Measurements from ENCODE around the gene SIN3A. TPM values are rescaled to one million over a fixed set of nuclear protein-coding genes. Genes with fewer than 3 reads are reported as not detected.

SIN3A gene
- total RNA-seq, 2 experiments from 2014 or later = 87.4 to 92.0 TPM

- DNase-seq (no peak), ATAC-seq (no peak)
- CTCF ChIA-PET = no interaction called here
- H3K9me3 Mint-ChIP-seq (ENCODE audit: low read depth) = no peaks in the 10 kb centered on the region
- peaks cover 2% of the 10 kb centered on the region for H3K27me3 Mint-ChIP-seq
- no peak overlapping the region for H3K4me3 Mint-ChIP-seq
- intact Hi-C loops (cut with DNase I, micrococcal nuclease) = no loop called here
- POLR2A ChIA-PET = no interaction called here
- H3K4me1 Mint-ChIP-seq = no peaks in the 10 kb centered on the region
- H3K27ac Mint-ChIP-seq = no peak overlapping the region
- no peaks in the 10 kb centered on the region for H3K36me3 Mint-ChIP-seq (ENCODE audit: low read depth)
Measured at GRCh38 chr15:75329571-75329970, 121.9 kb downstream of the SIN3A start.

GRCh38 chr15:75328493-75329314 lies 122.8 kb downstream of the SIN3A start:
- no peaks in the 10 kb centered on the region for H3K36me3 Mint-ChIP-seq (ENCODE audit: low read depth)
- ATAC-seq (no peak), DNase-seq (no peak)
- no peaks in the 10 kb centered on the region for H3K4me1 Mint-ChIP-seq
- ChIA-PET CTCF (no interaction called here), POLR2A (no interaction called here)
- intact Hi-C loops (cut with DNase I, micrococcal nuclease) = no loop called here
- no peaks in the 10 kb centered on the region for H3K9me3 Mint-ChIP-seq (ENCODE audit: low read depth)
- no peak overlapping the region for H3K27ac Mint-ChIP-seq
- H3K27me3 Mint-ChIP-seq = peaks cover 2% of the 10 kb centered on the region
- H3K4me3 Mint-ChIP-seq = no peak overlapping the region

- POLR2A ChIA-PET = no interaction called here
- CTCF ChIA-PET = no interaction called here
- ATAC-seq = no peak
Measured at GRCh38 chr15:75327491-75327890, 124.0 kb downstream of the SIN3A start.

GRCh38 chr15:75327005-75327404 lies 124.5 kb downstream of the SIN3A start:
- Mint-ChIP-seq H3K4me1 (no peaks in the 10 kb centered on the region), H3K36me3 (ENCODE audit: low read depth) (no peaks in the 10 kb centered on the region), H3K27me3 (peaks cover 2% of the 10 kb centered on the region), H3K4me3 (no peak overlapping the region), H3K27ac (no peak overlapping the region), H3K9me3 (ENCODE audit: low read depth) (no peaks in the 10 kb centered on the region)
- ChIA-PET POLR2A (no interaction called here), CTCF (no interaction called here)
- ATAC-seq (no peak), DNase-seq (no peak)
- intact Hi-C loops (cut with DNase I, micrococcal nuclease) = no loop called here

More at GRCh38 chr15:75327491-75327890, 124.0 kb downstream of the SIN3A start:
- Mint-ChIP-seq H3K4me1 (no peaks in the 10 kb centered on the region), H3K4me3 (no peak overlapping the region), H3K36me3 (ENCODE audit: low read depth) (no peaks in the 10 kb centered on the region), H3K9me3 (ENCODE audit: low read depth) (no peaks in the 10 kb centered on the region), H3K27ac (no peak overlapping the region), H3K27me3 (peaks cover 2% of the 10 kb centered on the region)
- DNase-seq = no peak
- intact Hi-C loops (cut with DNase I, micrococcal nuclease) = no loop called here

- Mint-ChIP-seq H3K9me3 (ENCODE audit: low read depth) (no peaks in the 10 kb centered on the region), H3K4me1 (no peaks in the 10 kb centered on the region), H3K4me3 (no peak overlapping the region), H3K27me3 (peaks cover 2% of the 10 kb centered on the region), H3K36me3 (ENCODE audit: low read depth) (no peaks in the 10 kb centered on the region), H3K27ac (no peak overlapping the region)
- intact Hi-C loops (cut with DNase I, micrococcal nuclease) = no loop called here
- DNase-seq = no peak
- POLR2A ChIA-PET = no interaction called here
- ATAC-seq = no peak
- CTCF ChIA-PET = no interaction called here
Measured at GRCh38 chr15:75325922-75326321, 125.6 kb downstream of the SIN3A start.

- Mint-ChIP-seq H3K9me3 (ENCODE audit: low read depth) (no peaks in the 10 kb centered on the region), H3K27ac (no peak overlapping the region), H3K4me3 (no peak overlapping the region), H3K27me3 (no peaks in the 10 kb centered on the region), H3K36me3 (ENCODE audit: low read depth) (no peaks in the 10 kb centered on the region), H3K4me1 (no peaks in the 10 kb centered on the region)
- ChIA-PET POLR2A (no interaction called here), CTCF (interaction anchor here (0.9 kb wide), 1 partner anchor 318 kb away, joined by 5 read pairs; the partner anchor contains the start of gene IMP3)
- intact Hi-C loops (cut with DNase I, micrococcal nuclease) = no loop called here
- ATAC-seq = no peak
- no peak for DNase-seq
Measured at GRCh38 chr15:75321711-75322110, 129.8 kb downstream of the SIN3A start.

Small RNA genes within 50 kb of the gene (microRNA-seq; reads per million reads assigned to microRNA genes)
- gene MIR631 (ENCODE audit: borderline replicate concordance) = not detected

Other genes starting within 250 kb of the SIN3A start
- gene C15orf39, start 249.8 kb downstream of the SIN3A start, total RNA-seq = 10 to 100 TPM; 18.6 to 25.1 TPM
- not detected for gene GOLGA6C, start 193.4 kb downstream of the SIN3A start, total RNA-seq
- not detected for gene GOLGA6D, start 168.9 kb downstream of the SIN3A start, total RNA-seq
- gene COMMD4, start 115.6 kb downstream of the SIN3A start, total RNA-seq = 10 to 100 TPM; 47.1 to 67.8 TPM
- gene NEIL1, start 104.7 kb downstream of the SIN3A start, total RNA-seq = 1 to 10 TPM; 6.5 to 6.9 TPM
- 100 to 1,000 TPM; 119 to 181 TPM for gene MAN2C1, start 83.1 kb downstream of the SIN3A start, total RNA-seq
- gene PTPN9, start 127.6 kb upstream of the SIN3A start, total RNA-seq = 10 to 100 TPM; 15.0 to 16.5 TPM
- 10 to 100 TPM; 37.4 to 40.3 TPM for gene SNUPN, start 174.0 kb upstream of the SIN3A start, total RNA-seq
- 10 to 100 TPM; 80.3 to 87.5 TPM for gene IMP3, start 188.5 kb upstream of the SIN3A start, total RNA-seq
- gene SNX33, start 196.2 kb upstream of the SIN3A start, total RNA-seq = 1 to 10 TPM; 2.2 to 2.4 TPM